Right renal cortex interstitium (tissue), 3 donors: Measurements from ENCODE around the gene ERP29. TPM values are rescaled to one million over a fixed set of nuclear protein-coding genes. Genes with fewer than 3 reads are reported as not detected.
"Not testable (repeated sequence)": the region's sequence is repeated elsewhere in the genome, so short reads cannot be mapped to it uniquely, and the experiment has no call there.

Source experiments
- DNase-seq, 3 donors: peaks; one replicate each; pipeline ENCODE4 v3.0.0-alpha.2; 2013; ENCODE audit warnings: low read depth in 3 of 3, low spot score in 2 of 3
- polyA plus RNA-seq, 3 donors: library from polyadenylated mRNA; unstranded; fragments of 120-200 nt; gene quantifications; one replicate each; pipeline ENCODE4 v1.2.1, GENCODE V29; 2013; ENCODE audit not compliant: insufficient read length in 3 of 3

Gene ERP29
- polyA plus RNA-seq, 3 donors = 172 to 180 (median 175) TPM

DNA sequence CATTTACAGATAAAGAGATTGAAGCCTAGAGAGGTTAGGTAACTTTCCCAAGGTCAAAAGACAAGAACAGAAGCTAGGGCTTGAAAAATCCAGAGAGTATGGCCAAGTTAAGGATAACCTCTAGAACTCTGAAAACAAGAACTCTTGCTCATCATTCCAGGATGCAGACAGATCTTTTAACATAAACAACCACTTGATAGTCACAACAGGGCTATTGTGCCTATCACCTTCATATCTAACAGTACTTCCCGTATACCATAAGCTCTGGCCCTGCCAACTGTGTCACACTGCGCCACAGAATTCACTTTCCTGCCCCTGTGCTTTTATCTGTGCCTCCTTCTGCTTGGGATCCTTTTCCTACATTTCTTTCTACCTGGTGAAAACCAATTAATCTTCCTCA is 18.2 kb downstream of the ERP29 start:
- no peak for DNase-seq

- no peak for DNase-seq
These were observed 19.1 kb downstream of the ERP29 start for GRCh38 chr12:112032292-112032691.

GRCh38 chr12:112035219-112035785 is 22.1 kb downstream of the ERP29 start:
- no peak for DNase-seq

GRCh38 chr12:112036614-112037013 is 23.4 kb downstream of the ERP29 start:
- DNase-seq = not testable (repeated sequence)

GRCh38 chr12:112046003-112046402 is 32.8 kb downstream of the ERP29 start:
- DNase-seq = no peak

DNA sequence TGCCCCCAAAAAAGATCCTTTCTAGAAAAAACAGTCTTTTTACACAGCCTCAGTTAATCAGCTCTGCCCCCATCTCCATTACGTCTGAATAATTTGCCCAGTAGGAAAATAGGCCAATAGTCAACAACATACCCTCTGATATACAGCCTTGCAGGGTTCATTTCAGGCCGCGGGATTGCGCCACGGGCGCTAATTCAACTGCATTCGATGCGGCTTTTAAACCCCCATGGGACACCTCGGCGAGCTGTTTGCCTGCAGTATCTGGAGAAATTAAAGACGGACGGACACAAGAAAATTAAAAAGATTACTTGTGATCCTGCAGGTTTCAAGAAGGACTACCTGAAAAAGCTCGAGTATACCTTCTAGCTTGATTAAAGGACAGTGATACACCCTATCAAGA is 36.1 kb downstream of the ERP29 start:
- no peak for DNase-seq

DNA sequence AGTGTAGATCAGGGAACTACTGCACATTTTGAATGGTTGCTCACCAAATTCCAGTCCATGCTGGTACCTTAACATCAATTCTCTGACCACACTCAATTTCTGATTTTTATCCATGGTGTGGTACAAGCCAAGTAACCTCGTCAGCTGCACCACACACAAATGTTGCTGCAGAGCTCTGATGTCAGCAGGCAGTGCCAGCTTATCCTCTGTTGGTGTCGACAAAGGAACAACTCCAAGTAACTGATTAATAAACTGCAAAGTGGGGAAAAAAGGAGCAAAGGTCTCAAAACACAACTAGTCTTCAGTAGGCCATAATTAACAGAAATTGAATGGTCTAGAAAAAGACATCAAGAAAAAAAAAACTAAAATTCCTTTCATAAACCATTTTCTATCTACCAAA is 47.9 kb downstream of the ERP29 start:
- no peak for DNase-seq

DNA sequence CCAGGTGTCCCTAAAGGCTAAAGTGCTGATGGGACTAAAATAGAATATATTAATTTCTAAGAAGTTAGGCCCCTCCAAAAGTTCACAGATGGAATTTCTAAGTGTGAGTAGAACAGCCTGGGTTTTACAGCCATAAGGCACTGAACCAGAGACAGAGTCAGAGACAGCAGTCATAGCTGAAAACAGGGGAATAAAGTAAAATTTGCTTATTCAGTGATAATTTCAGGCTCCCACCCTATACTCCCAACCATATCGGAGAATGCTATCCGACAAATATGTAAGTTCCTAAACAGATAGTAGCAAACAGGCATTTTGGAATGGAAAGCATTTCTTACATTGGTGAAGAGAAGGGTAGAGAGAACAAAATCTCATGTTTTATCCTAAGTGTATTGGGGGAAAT is 50.0 kb downstream of the ERP29 start:
- no peak for DNase-seq

GRCh38 chr12:112066566-112066965 is 53.3 kb downstream of the ERP29 start:
- DNase-seq = no peak

Other genes with a start within 250 kb of the ERP29 start
- 100 to 1,000 TPM in 1 of 3 donors, 10 to 100 TPM in 2; 92.6 to 118 (median 97.9) TPM for gene ALDH2, start 246.5 kb upstream of the ERP29 start, polyA plus RNA-seq
- gene MAPKAPK5, start 171.2 kb upstream of the ERP29 start, polyA plus RNA-seq = 10 to 100 TPM; 54.0 to 55.7 (median 55.6) TPM
- 10 to 100 TPM; 31.2 to 38.2 (median 37.1) TPM for gene TMEM116, start 261 bp upstream of the ERP29 start, polyA plus RNA-seq
- gene NAA25, start 95.4 kb downstream of the ERP29 start, polyA plus RNA-seq = 10 to 100 TPM; 18.7 to 20.6 (median 20.2) TPM
- gene TRAFD1, start 112.1 kb downstream of the ERP29 start, polyA plus RNA-seq = 10 to 100 TPM; 44.3 to 47.4 (median 45.1) TPM